DMS 273 (cell line): ENCODE measurements around the gene PIAS1.
"Not testable (repeated sequence)": the region's sequence is repeated elsewhere in the genome, so short reads cannot be mapped to it uniquely, and the experiment has no call there.

ENCODE experiments used
- DNase-seq: peaks from one replicate; lab custom pipeline; 2025; ENCODE audit not compliant: unreplicated experiment; lab: John Stamatoyannopoulos, UW

PIAS1 gene

GRCh38 chr15:68201153-68201878 lies 147.2 kb downstream of the PIAS1 start:
- no peak for DNase-seq

DNA sequence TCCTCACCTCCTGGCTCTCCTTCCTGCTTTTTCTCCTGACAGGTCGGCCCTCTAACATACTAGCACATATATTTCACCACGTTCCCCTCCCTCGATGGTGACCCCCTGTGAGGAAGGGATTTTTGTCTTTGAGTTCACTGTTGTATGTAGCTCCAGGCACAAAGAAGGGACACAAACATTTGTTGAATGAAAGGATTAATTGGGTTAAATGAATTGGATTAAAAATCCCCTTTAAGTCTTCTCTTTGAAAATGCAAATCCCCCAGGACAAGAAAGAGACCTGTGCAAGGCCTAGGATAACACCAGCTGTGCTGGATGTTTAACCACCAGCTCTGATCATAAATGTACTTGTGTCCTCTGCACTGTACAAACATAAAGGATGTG lies 147.8 kb downstream of the PIAS1 start:
- no peak for DNase-seq

- not testable (repeated sequence) for DNase-seq
Measured at GRCh38 chr15:68202994-68203393, 148.9 kb downstream of the PIAS1 start.

DNA sequence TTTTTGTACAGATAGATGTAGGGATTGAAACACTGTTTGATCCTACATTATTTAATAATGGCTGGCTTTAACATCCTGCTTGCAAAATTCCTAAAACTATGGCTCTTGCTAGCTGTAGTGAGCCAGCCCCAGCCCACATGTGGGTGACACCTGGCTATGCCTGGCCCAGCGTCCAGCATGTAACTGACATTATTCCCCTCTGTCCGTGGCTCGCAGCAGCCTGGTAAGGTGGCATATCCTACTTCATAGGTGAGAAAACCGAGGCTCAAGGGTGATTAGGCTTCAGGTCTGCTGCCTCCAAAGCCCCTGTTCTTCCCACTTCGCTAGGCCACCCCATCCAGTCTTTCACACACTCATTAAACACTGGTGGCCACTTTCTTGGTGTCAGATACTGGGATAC lies 149.4 kb downstream of the PIAS1 start:
- DNase-seq = no peak

DNA sequence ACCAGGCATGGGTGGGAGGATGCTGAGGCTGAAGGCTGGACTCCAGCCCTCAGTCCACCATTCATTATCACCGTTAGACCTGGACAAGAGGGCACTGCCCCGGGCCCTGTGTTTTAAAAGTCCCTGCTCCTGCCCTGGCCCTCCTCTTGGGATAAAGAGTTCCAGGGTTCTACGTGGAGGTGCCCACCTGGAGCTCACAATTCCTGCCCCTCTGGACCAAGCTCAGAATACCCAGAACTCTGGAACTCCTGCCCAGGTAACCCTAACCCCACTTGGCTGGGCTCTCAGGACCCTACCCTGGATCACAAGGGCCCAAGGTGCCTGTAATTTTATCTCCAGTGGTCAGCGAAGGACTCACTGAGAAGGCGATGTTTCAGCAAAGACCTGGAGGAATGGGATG lies 149.8 kb downstream of the PIAS1 start:
- DNase-seq = no peak

- no peak for DNase-seq
Measured at GRCh38 chr15:68204361-68204760, 150.2 kb downstream of the PIAS1 start.

GRCh38 chr15:68204776-68205557 lies 150.9 kb downstream of the PIAS1 start, which contains the start of gene CALML4:
TSS of gene CALML4 (minus strand) at chr15:68205332. CDS start at chr15:68205247, 85 bp downstream.
- DNase-seq = peak; percentile 78

- no peak for DNase-seq
Measured at GRCh38 chr15:68205558-68205944, 151.4 kb downstream of the PIAS1 start.

DNA sequence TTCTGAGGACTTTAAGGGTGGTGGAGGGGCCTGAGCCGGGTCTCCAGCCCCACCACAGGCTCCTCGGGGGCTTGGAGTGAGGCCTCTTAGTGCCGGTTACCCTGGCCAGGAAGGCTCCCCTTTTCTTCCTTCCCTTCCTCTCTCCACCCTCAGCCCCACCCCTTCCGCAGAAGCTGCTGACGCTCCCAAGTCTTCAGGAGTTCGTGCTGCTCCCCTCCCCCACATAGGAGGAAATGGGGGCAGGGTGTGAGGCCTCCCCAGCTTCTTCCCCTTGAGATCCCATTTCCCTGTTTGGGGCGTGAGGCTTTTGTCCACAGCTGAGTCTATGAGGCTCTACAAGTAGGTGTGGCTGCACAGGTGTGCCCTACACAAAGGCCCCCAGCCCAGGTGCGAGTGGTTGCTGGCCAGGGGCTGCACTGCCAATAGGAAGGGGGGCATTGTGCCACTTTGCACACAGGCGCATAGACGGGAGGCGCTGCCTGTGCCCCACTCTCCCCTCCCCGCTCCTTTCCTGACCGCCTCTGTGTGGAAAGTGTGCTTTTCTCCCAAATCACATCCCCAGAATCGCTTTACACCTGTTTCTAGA lies 151.9 kb downstream of the PIAS1 start:
- DNase-seq = no peak

- no peak for DNase-seq
Measured at GRCh38 chr15:68206711-68207151, 152.6 kb downstream of the PIAS1 start.

DNA sequence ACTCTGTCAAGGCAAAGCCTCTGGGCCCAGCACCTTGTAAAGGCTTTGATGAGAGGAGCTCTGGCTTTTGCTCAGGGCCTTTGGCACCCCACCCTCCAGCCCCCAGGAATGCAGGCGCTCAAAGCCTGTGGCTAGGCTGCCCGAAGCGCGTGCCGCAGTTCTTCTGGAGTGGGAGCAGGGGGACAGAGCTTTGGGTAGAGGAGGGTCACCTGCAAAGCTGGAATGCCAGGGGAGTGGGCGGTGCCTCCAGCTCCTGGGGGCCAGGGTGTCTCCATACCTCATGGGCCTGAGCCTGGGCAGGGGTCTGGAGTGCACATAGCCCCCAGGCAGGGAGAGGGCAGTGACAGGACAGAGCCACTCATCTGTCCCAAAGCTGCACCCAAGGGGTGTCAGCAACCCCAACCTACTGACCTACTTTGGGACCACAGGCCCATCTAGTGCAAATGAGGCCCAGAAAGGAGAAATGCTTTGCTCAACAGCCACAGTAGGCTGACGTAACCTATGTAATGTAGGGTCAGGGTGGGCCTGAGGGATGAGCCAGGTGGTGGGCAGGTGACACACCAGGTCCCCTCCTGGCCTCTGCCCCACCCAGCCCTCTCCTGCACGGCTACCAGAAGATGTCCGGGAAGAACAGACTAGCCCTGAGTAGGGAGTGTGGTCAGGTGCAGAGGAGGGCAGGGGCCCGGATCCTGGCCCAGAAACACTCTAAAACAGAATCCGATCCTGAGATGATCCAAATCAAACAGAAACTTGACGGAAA lies 153.2 kb downstream of the PIAS1 start:
- DNase-seq = no peak

DNA sequence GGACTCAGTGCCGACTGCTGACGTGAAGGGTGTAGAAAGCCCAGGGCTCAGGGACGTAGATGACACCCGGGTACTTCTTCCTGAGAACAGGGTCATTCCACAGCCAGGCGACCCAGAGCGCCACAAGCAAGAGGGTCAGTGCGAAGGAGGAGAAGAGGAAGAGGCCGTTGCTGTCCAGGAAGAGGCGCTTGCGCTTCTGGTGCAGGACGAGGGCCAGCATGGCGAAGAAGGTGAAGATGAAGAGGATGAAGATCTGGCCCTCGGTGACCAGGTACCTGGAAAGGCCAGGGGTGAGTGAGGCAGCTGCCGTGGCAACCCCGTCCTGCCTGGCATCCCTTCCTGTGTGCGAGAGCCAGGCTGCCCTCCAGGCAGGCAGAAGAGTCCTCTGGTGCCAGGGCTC lies 154.0 kb downstream of the PIAS1 start:
- DNase-seq = no peak

- no peak for DNase-seq
Measured at GRCh38 chr15:68208636-68209240, 154.6 kb downstream of the PIAS1 start.

GRCh38 chr15:68209272-68209671 lies 155.2 kb downstream of the PIAS1 start:
- no peak for DNase-seq

DNA sequence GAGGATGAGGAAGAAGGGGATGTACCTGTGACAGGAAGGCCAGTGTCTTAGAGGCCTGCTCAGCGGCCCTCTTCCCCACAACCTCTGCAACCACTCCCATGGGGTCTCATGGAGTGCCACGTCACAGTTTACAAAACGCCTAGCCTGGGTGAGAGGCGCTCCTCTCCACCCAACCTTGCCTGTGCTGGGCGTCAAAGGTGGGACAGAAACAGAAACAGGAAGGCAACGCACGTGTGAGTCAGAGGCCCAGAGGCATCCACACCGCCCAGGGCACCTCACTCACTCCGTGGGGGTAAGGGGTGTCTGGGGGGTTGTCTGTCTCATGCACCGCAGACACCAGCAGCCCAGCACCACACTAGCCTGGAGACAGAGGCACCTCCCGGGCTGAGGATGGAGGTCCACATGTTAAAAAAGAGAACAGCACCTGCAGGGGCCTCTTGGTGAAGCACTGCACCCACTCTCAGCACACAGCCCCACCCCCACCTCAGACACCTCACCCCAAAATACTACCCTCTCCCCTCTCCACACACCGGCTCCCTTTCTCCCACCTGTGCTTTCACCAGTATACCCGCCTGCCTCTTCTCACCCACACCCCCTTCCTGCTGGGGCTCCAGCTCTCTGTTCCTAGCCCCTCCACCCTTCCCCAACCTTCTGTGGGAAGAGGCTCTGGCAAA lies 155.8 kb downstream of the PIAS1 start:
- DNase-seq = no peak

- DNase-seq = no peak
Measured at GRCh38 chr15:68210409-68210756, 156.3 kb downstream of the PIAS1 start.

DNA sequence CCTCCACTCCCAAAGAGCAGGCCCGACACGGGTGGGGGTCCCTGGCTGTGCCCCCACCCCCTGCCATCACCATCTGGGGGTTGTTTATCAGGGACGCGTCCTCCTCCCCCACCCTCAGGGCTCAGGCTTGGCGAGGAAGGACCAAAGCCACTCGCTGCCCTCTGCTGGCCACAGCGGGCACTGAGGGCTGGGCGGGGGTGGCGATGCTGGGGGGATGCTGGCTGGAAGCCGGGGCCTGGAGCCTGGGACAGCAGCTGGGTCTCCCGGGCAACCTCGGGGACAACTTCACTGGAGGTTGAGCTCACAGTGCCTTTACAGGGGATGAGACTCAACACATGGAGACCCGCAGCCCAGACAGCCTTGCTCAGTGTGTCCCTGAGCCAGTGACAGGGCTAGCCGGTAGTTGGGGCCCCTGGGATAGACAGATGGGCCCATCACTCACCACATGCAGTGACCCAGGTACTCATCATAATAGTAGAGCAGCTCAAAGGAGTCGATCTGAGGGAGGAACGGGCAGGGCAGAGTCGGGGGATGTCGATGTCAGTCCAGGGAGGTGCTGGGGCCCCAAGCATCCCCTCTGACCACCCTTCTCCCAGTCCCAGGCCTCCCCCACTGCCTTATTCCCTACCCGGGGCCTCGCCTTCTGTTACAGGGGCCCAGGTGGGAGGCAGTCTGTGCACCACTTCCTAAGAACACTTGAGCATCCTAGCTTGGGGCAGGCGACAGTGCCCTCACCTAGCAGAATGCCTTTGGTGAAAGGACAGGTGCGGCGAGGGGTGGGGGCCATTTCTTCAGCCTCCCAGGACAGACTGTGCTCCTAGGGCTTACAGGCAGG lies 156.9 kb downstream of the PIAS1 start:
- DNase-seq = peak; percentile 83

DNA sequence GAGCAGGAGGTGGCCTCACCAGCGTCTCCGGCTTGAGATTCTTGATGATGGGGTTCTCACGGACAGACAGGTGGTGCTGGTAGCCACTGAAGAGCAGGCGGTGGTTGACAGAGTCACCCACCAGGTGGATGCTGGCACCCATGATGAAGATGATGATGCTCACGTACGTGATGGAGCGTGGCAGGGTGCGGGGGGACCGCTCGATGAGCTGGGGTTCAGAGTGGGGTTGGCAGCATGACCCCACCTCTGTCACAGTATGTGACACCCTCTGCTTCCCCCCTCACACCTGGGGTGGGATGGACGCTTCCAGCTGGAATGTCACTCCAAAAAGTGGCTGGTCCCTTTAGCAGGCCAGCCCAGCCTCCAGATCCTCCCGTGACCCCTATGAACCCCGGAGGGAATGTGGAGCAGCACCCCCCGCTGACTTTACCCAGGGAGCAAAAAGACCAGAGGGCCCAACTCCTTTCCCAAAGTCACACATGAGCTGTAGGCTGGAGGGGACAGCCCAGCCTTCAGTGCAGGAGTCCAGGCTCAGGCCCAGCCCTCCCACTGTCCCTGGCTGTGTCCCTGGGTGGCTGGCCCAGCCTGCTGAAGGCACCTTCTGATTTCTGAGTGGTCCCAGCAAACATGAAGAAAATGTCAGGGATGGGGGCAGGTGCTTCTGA lies 157.7 kb downstream of the PIAS1 start:
- no peak for DNase-seq

DNA sequence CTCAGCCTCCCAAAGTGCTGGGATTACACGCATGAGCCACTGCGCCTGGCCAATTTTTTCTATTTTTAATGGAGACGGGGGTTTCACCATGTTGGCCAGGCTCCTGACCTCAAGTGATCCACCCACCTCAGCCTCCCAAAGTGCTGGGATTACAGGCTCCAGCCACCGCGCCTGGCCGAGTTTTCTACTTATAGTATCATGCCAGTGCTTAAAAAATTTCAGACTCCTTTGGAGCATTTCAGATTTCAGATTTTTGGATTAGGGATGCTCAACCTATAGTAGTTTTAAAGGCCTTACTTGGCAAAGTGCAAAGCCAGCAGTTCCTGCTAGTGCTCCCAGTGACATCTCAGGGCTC lies 159.4 kb downstream of the PIAS1 start:
- DNase-seq = not testable (repeated sequence)
